ENCODE data around the gene MINDY4B.
"Not testable (repeated sequence)": the region's sequence is repeated elsewhere in the genome, so short reads cannot be mapped to it uniquely, and the experiment has no call there.

Gene MINDY4B

GRCh38 chr3:150875548-150875947 lies 29.7 kb downstream of the MINDY4B start:
- TF ChIP-seq FOXA1 (IDR thresholded peaks at IDR 0.05): no peak
- TF ChIP-seq FOXK2 (IDR thresholded peaks at IDR 0.05): no peak
- no peak for TF ChIP-seq SUZ12 (IDR thresholded peaks at IDR 0.05)
- TF ChIP-seq CTBP1 (IDR thresholded peaks at IDR 0.05; ENCODE audit: borderline replicate concordance): no peak
- TF ChIP-seq LEF1 (IDR thresholded peaks at IDR 0.05; ENCODE audit: borderline replicate concordance): no peak
- no peak for TF ChIP-seq L3MBTL2 (conservative IDR thresholded peaks at IDR 0.05)
- no peak for TF ChIP-seq ZNF384 (IDR thresholded peaks at IDR 0.05)
- TF ChIP-seq ARNT (IDR thresholded peaks at IDR 0.05): no peak
- no peak for TF ChIP-seq NFRKB (IDR thresholded peaks at IDR 0.05)
- no peak for DNase-seq (ENCODE audit: extremely low spot score)
- ChIA-PET CTCF (no interaction called here), POLR2A (no interaction called here)

- DNase-seq (ENCODE audit: extremely low spot score): no peak
- POLR2A ChIA-PET: no interaction called here
- TF ChIP-seq ZNF384 (IDR thresholded peaks at IDR 0.05) (no peak), L3MBTL2 (conservative IDR thresholded peaks at IDR 0.05) (no peak), BHLHE40 (IDR thresholded peaks at IDR 0.05; ENCODE audit: borderline replicate concordance) (no peak), SUZ12 (IDR thresholded peaks at IDR 0.05) (no peak), LEF1 (IDR thresholded peaks at IDR 0.05; ENCODE audit: borderline replicate concordance) (no peak), CTBP1 (IDR thresholded peaks at IDR 0.05; ENCODE audit: borderline replicate concordance) (no peak), ARNT (IDR thresholded peaks at IDR 0.05) (no peak), HDGF (IDR thresholded peaks at IDR 0.05; ENCODE audit: borderline replicate concordance) (no peak), SP1 (IDR thresholded peaks at IDR 0.05) (no peak)
- CTCF ChIA-PET: no interaction called here
Observed at GRCh38 chr3:150874666-150875219, 30.5 kb downstream of the MINDY4B start.

- no peak for DNase-seq (ENCODE audit: extremely low spot score)
Observed at GRCh38 chr3:150871192-150871591, 34.0 kb downstream of the MINDY4B start.

GRCh38 chr3:150870406-150870805 lies 34.8 kb downstream of the MINDY4B start:
- TF ChIP-seq HDGF (IDR thresholded peaks at IDR 0.05; ENCODE audit: borderline replicate concordance) (no peak), SUZ12 (IDR thresholded peaks at IDR 0.05) (no peak)
- CTCF ChIA-PET: no interaction called here
- DNase-seq (ENCODE audit: extremely low spot score): no peak
- POLR2A ChIA-PET: no interaction called here

More at GRCh38 chr3:150871192-150871591, 34.0 kb downstream of the MINDY4B start:
- ChIA-PET CTCF (no interaction called here), POLR2A (no interaction called here)
- TF ChIP-seq PKNOX1 (IDR thresholded peaks at IDR 0.05) (no peak), CTBP1 (IDR thresholded peaks at IDR 0.05; ENCODE audit: borderline replicate concordance) (no peak), NFRKB (IDR thresholded peaks at IDR 0.05) (no peak)

- POLR2A ChIA-PET: no interaction called here
- no peak for DNase-seq (ENCODE audit: extremely low spot score)
- CTCF ChIA-PET: no interaction called here
- no peak for TF ChIP-seq L3MBTL2 (conservative IDR thresholded peaks at IDR 0.05)
- TF ChIP-seq PKNOX1 (IDR thresholded peaks at IDR 0.05): no peak
- no peak for TF ChIP-seq SUZ12 (IDR thresholded peaks at IDR 0.05)
- TF ChIP-seq ELF4 (IDR thresholded peaks at IDR 0.05): no peak
- TF ChIP-seq ARNT (IDR thresholded peaks at IDR 0.05): no peak
- no peak for TF ChIP-seq FOXK2 (IDR thresholded peaks at IDR 0.05)
Observed at GRCh38 chr3:150868282-150868681, 37.0 kb downstream of the MINDY4B start.

- POLR2A ChIA-PET: no interaction called here
- DNase-seq (ENCODE audit: extremely low spot score): no peak
- CTCF ChIA-PET: no interaction called here
- TF ChIP-seq FOXM1 (IDR thresholded peaks at IDR 0.05; ENCODE audit: borderline replicate concordance) (no peak), LEF1 (IDR thresholded peaks at IDR 0.05; ENCODE audit: borderline replicate concordance) (no peak), L3MBTL2 (conservative IDR thresholded peaks at IDR 0.05) (no peak), BHLHE40 (IDR thresholded peaks at IDR 0.05; ENCODE audit: borderline replicate concordance) (no peak), SUZ12 (IDR thresholded peaks at IDR 0.05) (no peak), ARNT (IDR thresholded peaks at IDR 0.05) (no peak), ZNF384 (IDR thresholded peaks at IDR 0.05) (no peak), CTBP1 (IDR thresholded peaks at IDR 0.05; ENCODE audit: borderline replicate concordance) (no peak), NFRKB (IDR thresholded peaks at IDR 0.05) (no peak), PKNOX1 (IDR thresholded peaks at IDR 0.05) (no peak), ELF4 (IDR thresholded peaks at IDR 0.05) (no peak), FOXA1 (IDR thresholded peaks at IDR 0.05) (no peak), HDGF (IDR thresholded peaks at IDR 0.05; ENCODE audit: borderline replicate concordance) (no peak), FOXK2 (IDR thresholded peaks at IDR 0.05) (no peak), TARDBP (IDR thresholded peaks at IDR 0.05) (no peak), SP1 (IDR thresholded peaks at IDR 0.05) (no peak)
Observed at GRCh38 chr3:150867434-150867833, 37.8 kb downstream of the MINDY4B start.

GRCh38 chr3:150863921-150864320 lies 41.3 kb downstream of the MINDY4B start:
- CTCF ChIA-PET: interaction anchor here (1.8 kb wide), 1 partner anchor 76 kb away, joined by 5 read pairs; no protein-coding TSS in a partner anchor
- DNase-seq (ENCODE audit: extremely low spot score); POLR2A ChIA-PET: not testable (repeated sequence)

Measured in HEK293T (cell line).